ENCODE measurements around the gene ISCA1. TPM values are rescaled to one million over a fixed set of nuclear protein-coding genes. Genes with fewer than 3 reads are reported as not detected.
A peak's percentile ranks its signal among the peaks of the same experiment; 100 is the strongest.

ISCA1 gene
- total and polyA plus RNA-seq, 4 donors, result 62.3 to 89.1 (median 70.6) TPM

GRCh38 chr9:86274821-86275643, 7.3 kb downstream of the ISCA1 start:
- Histone ChIP-seq H3K4me1 (ENCODE audit: control insufficient read depth, insufficient read depth, low read length) (peaks cover 8% of the 10 kb centered on the region), H3K36me3 (ENCODE audit: control insufficient read depth, insufficient read depth, low read length) (peaks cover under 1% of the 10 kb centered on the region), H3K27me3 (ENCODE audit: control insufficient read depth, insufficient read depth, low read length) (no peaks in the 10 kb centered on the region), H3K4me3 (ENCODE audit: low read depth, low read length) (no peak overlapping the region), H3K9me3 (ENCODE audit: control insufficient read depth, insufficient read depth, low read length) (no peaks in the 10 kb centered on the region), H3K27ac (ENCODE audit: low read depth, low read length) (no peak overlapping the region)
- 75% methylated on average over 1 of the region's 7 CpGs for WGBS (ENCODE audit: insufficient coverage)
- DNase-seq (ENCODE audit: low read depth in 4 of 6, low spot score in 6 of 6), result peak in 1 of 6 donors; percentile 36

- WGBS (ENCODE audit: insufficient coverage), result 100% methylated on average over 3 of the region's 4 CpGs
- H3K27me3 ChIP-seq (ENCODE audit: control insufficient read depth, insufficient read depth, low read length), result no peaks in the 10 kb centered on the region
- DNase-seq (ENCODE audit: low read depth in 4 of 6, low spot score in 6 of 6), result no peak
- peaks cover 6% of the 10 kb centered on the region for H3K4me1 ChIP-seq (ENCODE audit: control insufficient read depth, insufficient read depth, low read length)
- no peaks in the 10 kb centered on the region for H3K36me3 ChIP-seq (ENCODE audit: control insufficient read depth, insufficient read depth, low read length)
- H3K9me3 ChIP-seq (ENCODE audit: control insufficient read depth, insufficient read depth, low read length), result no peaks in the 10 kb centered on the region
- H3K27ac ChIP-seq (ENCODE audit: low read depth, low read length), result no peak overlapping the region
- no peak overlapping the region for H3K4me3 ChIP-seq (ENCODE audit: low read depth, low read length)
Measured at GRCh38 chr9:86272221-86272620, 10.1 kb downstream of the ISCA1 start.

GRCh38 chr9:86263876-86264275, 18.5 kb downstream of the ISCA1 start:
- no peaks in the 10 kb centered on the region for H3K27me3 ChIP-seq (ENCODE audit: control insufficient read depth, insufficient read depth, low read length)
- H3K9me3 ChIP-seq (ENCODE audit: control insufficient read depth, insufficient read depth, low read length), result no peaks in the 10 kb centered on the region
- H3K4me1 ChIP-seq (ENCODE audit: control insufficient read depth, insufficient read depth, low read length), result no peaks in the 10 kb centered on the region
- no peak overlapping the region for H3K4me3 ChIP-seq (ENCODE audit: low read depth, low read length)
- DNase-seq (ENCODE audit: low read depth in 4 of 6, low spot score in 6 of 6), result no peak
- H3K27ac ChIP-seq (ENCODE audit: low read depth, low read length), result no peak overlapping the region
- WGBS (ENCODE audit: insufficient coverage), result 87% methylated on average over 4 of the region's 6 CpGs
- peaks cover 4% of the 10 kb centered on the region for H3K36me3 ChIP-seq (ENCODE audit: control insufficient read depth, insufficient read depth, low read length)

GRCh38 chr9:86262492-86262891, 19.8 kb downstream of the ISCA1 start:
- Histone ChIP-seq H3K9me3 (ENCODE audit: control insufficient read depth, insufficient read depth, low read length) (no peaks in the 10 kb centered on the region), H3K36me3 (ENCODE audit: control insufficient read depth, insufficient read depth, low read length) (peaks cover 4% of the 10 kb centered on the region), H3K4me1 (ENCODE audit: control insufficient read depth, insufficient read depth, low read length) (no peaks in the 10 kb centered on the region), H3K4me3 (ENCODE audit: low read depth, low read length) (no peak overlapping the region), H3K27me3 (ENCODE audit: control insufficient read depth, insufficient read depth, low read length) (no peaks in the 10 kb centered on the region), H3K27ac (ENCODE audit: low read depth, low read length) (no peak overlapping the region)
- DNase-seq (ENCODE audit: low read depth in 4 of 6, low spot score in 6 of 6), result peak in 1 of 6 donors; percentile 23
- 40% methylated on average over 1 of the region's 4 CpGs for WGBS (ENCODE audit: insufficient coverage)

- peaks cover 4% of the 10 kb centered on the region for H3K4me1 ChIP-seq (ENCODE audit: control insufficient read depth, insufficient read depth, low read length)
- 76% methylated on average over 4 of the region's 8 CpGs for WGBS (ENCODE audit: insufficient coverage)
Measured at GRCh38 chr9:86259557-86259956, 22.8 kb downstream of the ISCA1 start, which contains the start of gene C9orf153. TSS of gene C9orf153 (minus strand) at chr9:86259657. CDS start at chr9:86229603, 30,054 bp downstream.

GRCh38 chr9:86257391-86257790, 24.9 kb downstream of the ISCA1 start:
- H3K4me3 ChIP-seq (ENCODE audit: low read depth, low read length), result no peak overlapping the region
- no peaks in the 10 kb centered on the region for H3K36me3 ChIP-seq (ENCODE audit: control insufficient read depth, insufficient read depth, low read length)
- no CpG with 5 or more reads among the region's 2 CpGs for WGBS (ENCODE audit: insufficient coverage)
- peaks cover 4% of the 10 kb centered on the region for H3K9me3 ChIP-seq (ENCODE audit: control insufficient read depth, insufficient read depth, low read length)
- peak in 2 of 6 donors; percentile 46 to 89 for DNase-seq (ENCODE audit: low read depth in 4 of 6, low spot score in 6 of 6)
- no peaks in the 10 kb centered on the region for H3K27me3 ChIP-seq (ENCODE audit: control insufficient read depth, insufficient read depth, low read length)
- no peak overlapping the region for H3K27ac ChIP-seq (ENCODE audit: low read depth, low read length)
- peaks cover 4% of the 10 kb centered on the region for H3K4me1 ChIP-seq (ENCODE audit: control insufficient read depth, insufficient read depth, low read length)

More at GRCh38 chr9:86259557-86259956, 22.8 kb downstream of the ISCA1 start, which contains the start of gene C9orf153:
- no peaks in the 10 kb centered on the region for H3K36me3 ChIP-seq (ENCODE audit: control insufficient read depth, insufficient read depth, low read length)
- no peak for DNase-seq (ENCODE audit: low read depth in 4 of 6, low spot score in 6 of 6)
- no peak within 1 kb of the TSS for H3K27ac ChIP-seq (ENCODE audit: low read depth, low read length)
- no peaks in the 10 kb centered on the region for H3K9me3 ChIP-seq (ENCODE audit: control insufficient read depth, insufficient read depth, low read length)
- H3K4me3 ChIP-seq (ENCODE audit: low read depth, low read length), result no peak within 1 kb of the TSS
- no peaks in the 10 kb centered on the region for H3K27me3 ChIP-seq (ENCODE audit: control insufficient read depth, insufficient read depth, low read length)

- Histone ChIP-seq H3K27ac (ENCODE audit: low read depth, low read length) (no peak overlapping the region), H3K36me3 (ENCODE audit: control insufficient read depth, insufficient read depth, low read length) (no peaks in the 10 kb centered on the region), H3K4me1 (ENCODE audit: control insufficient read depth, insufficient read depth, low read length) (peaks cover 4% of the 10 kb centered on the region), H3K27me3 (ENCODE audit: control insufficient read depth, insufficient read depth, low read length) (no peaks in the 10 kb centered on the region), H3K4me3 (ENCODE audit: low read depth, low read length) (no peak overlapping the region), H3K9me3 (ENCODE audit: control insufficient read depth, insufficient read depth, low read length) (peaks cover 6% of the 10 kb centered on the region)
- 83% methylated on average over 1 of the region's 3 CpGs for WGBS (ENCODE audit: insufficient coverage)
- no peak for DNase-seq (ENCODE audit: low read depth in 4 of 6, low spot score in 6 of 6)
Measured at GRCh38 chr9:86256653-86257052, 25.7 kb downstream of the ISCA1 start.

- H3K27ac ChIP-seq (ENCODE audit: low read depth, low read length), result no peak overlapping the region
- H3K4me3 ChIP-seq (ENCODE audit: low read depth, low read length), result no peak overlapping the region
- H3K36me3 ChIP-seq (ENCODE audit: control insufficient read depth, insufficient read depth, low read length), result no peaks in the 10 kb centered on the region
- peaks cover 6% of the 10 kb centered on the region for H3K9me3 ChIP-seq (ENCODE audit: control insufficient read depth, insufficient read depth, low read length)
- 100% methylated on average over 2 of the region's 3 CpGs for WGBS (ENCODE audit: insufficient coverage)
- peaks cover 4% of the 10 kb centered on the region for H3K4me1 ChIP-seq (ENCODE audit: control insufficient read depth, insufficient read depth, low read length)
- H3K27me3 ChIP-seq (ENCODE audit: control insufficient read depth, insufficient read depth, low read length), result no peaks in the 10 kb centered on the region
- no peak for DNase-seq (ENCODE audit: low read depth in 4 of 6, low spot score in 6 of 6)
Measured at GRCh38 chr9:86253577-86253976, 28.8 kb downstream of the ISCA1 start.

- no CpG with 5 or more reads among the region's 1 CpG for WGBS (ENCODE audit: insufficient coverage)
- Histone ChIP-seq H3K27ac (ENCODE audit: low read depth, low read length) (no peak overlapping the region), H3K36me3 (ENCODE audit: control insufficient read depth, insufficient read depth, low read length) (no peaks in the 10 kb centered on the region)
Measured at GRCh38 chr9:86252870-86253269, 29.5 kb downstream of the ISCA1 start.

GRCh38 chr9:86250123-86250522, 32.2 kb downstream of the ISCA1 start:
- Histone ChIP-seq H3K9me3 (ENCODE audit: control insufficient read depth, insufficient read depth, low read length) (peaks cover 6% of the 10 kb centered on the region), H3K36me3 (ENCODE audit: control insufficient read depth, insufficient read depth, low read length) (no peaks in the 10 kb centered on the region), H3K27ac (ENCODE audit: low read depth, low read length) (no peak overlapping the region), H3K27me3 (ENCODE audit: control insufficient read depth, insufficient read depth, low read length) (no peaks in the 10 kb centered on the region), H3K4me3 (ENCODE audit: low read depth, low read length) (no peak overlapping the region), H3K4me1 (ENCODE audit: control insufficient read depth, insufficient read depth, low read length) (no peaks in the 10 kb centered on the region)
- DNase-seq (ENCODE audit: low read depth in 4 of 6, low spot score in 6 of 6), result no peak

More at GRCh38 chr9:86252870-86253269, 29.5 kb downstream of the ISCA1 start:
- Histone ChIP-seq H3K9me3 (ENCODE audit: control insufficient read depth, insufficient read depth, low read length) (peaks cover 6% of the 10 kb centered on the region), H3K4me3 (ENCODE audit: low read depth, low read length) (no peak overlapping the region), H3K4me1 (ENCODE audit: control insufficient read depth, insufficient read depth, low read length) (peaks cover 4% of the 10 kb centered on the region), H3K27me3 (ENCODE audit: control insufficient read depth, insufficient read depth, low read length) (no peaks in the 10 kb centered on the region)
- DNase-seq (ENCODE audit: low read depth in 4 of 6, low spot score in 6 of 6), result no peak
